Measurements from ENCODE around the gene EXOC6. TPM values are rescaled to one million over a fixed set of nuclear protein-coding genes. Genes with fewer than 3 reads are reported as not detected.

EXOC6 gene
- total and polyA plus RNA-seq, 2 of the 13 experiments (the other 11 are each of a cell fraction or from before 2014, with no cell fraction given) = 22.2 to 29.2 TPM

DNA sequence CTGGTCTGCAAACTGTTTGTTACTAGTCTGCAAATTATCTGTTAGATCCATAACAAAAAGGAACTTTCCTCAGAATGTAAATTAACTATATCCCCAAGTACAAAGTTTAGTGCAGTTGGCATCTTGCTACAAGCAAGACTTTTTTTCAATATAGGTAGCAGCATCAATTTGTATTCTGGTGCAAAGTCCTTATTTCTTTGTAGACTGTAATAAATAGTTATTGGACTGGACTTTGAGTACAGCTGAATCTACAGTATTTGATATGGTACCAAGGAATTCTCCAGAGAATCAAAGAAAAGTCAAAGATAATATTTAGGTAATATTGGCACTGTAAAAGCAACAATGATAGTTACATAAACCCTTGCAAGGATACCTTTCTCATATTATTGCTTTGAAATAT is 89.6 kb downstream of the EXOC6 start:
- intact Hi-C loops (cut with micrococcal nuclease; ENCODE audit: unreplicated experiment) (no loop called here), in situ Hi-C loops (cut with HindIII; ENCODE audit: extremely low pct_ligation_motif_present, low pct_unique_long_range_greater_than_20kb) (no loop called here)
- FAIRE-seq (no peak), DNase-seq (ENCODE audit: low spot score) (no peak), ATAC-seq (no peak)
- H3K4me3 ChIP-seq (replicated peaks in 1 of 3; ENCODE audit: insufficient read depth in 1 of 3, low read depth in 2 of 3, low read length in 3 of 3) = no peak overlapping the region
- ChIA-PET CTCF (ENCODE audit: low intra/inter-chr PET ratio, low total read pairs) (no interaction called here), POLR2A (no interaction called here)
- H3K9ac ChIP-seq (ENCODE audit: insufficient read depth, low read depth, low read length) = no peak overlapping the region
- H3K27ac ChIP-seq (ENCODE audit: extremely low read length, insufficient read depth, low read length) = no peak overlapping the region
- no peaks in the 10 kb centered on the region for H3K27me3 ChIP-seq (ENCODE audit: control insufficient read depth in 1 of 2, insufficient read depth in 2 of 2, low read length in 2 of 2)
- no peak overlapping the region for H3K4me2 ChIP-seq (ENCODE audit: low read depth, low read length)
- no peaks in the 10 kb centered on the region for H3K9me3 ChIP-seq (ENCODE audit: low read length)
- peaks cover 10% of the 10 kb centered on the region for H3K4me1 ChIP-seq (ENCODE audit: insufficient read depth, low read length)
- no peaks in the 10 kb centered on the region; a peak in 1 of 5 replicates for H3K36me3 ChIP-seq (replicated peaks in 1 of 2; ENCODE audit: control insufficient read depth in 1 of 2, insufficient read depth in 2 of 2, low read length in 2 of 2)
- H4K20me1 ChIP-seq (ENCODE audit: insufficient read depth, low read length) = no peaks in the 10 kb centered on the region
- BruUV-seq (replicated peaks) = no TSS peak
- no peak overlapping the region for H2AFZ ChIP-seq (ENCODE audit: low read length)
- no peaks in the 10 kb centered on the region for H3K79me2 ChIP-seq (ENCODE audit: insufficient read depth, low read length)
- TF ChIP-seq, protein P1, sequence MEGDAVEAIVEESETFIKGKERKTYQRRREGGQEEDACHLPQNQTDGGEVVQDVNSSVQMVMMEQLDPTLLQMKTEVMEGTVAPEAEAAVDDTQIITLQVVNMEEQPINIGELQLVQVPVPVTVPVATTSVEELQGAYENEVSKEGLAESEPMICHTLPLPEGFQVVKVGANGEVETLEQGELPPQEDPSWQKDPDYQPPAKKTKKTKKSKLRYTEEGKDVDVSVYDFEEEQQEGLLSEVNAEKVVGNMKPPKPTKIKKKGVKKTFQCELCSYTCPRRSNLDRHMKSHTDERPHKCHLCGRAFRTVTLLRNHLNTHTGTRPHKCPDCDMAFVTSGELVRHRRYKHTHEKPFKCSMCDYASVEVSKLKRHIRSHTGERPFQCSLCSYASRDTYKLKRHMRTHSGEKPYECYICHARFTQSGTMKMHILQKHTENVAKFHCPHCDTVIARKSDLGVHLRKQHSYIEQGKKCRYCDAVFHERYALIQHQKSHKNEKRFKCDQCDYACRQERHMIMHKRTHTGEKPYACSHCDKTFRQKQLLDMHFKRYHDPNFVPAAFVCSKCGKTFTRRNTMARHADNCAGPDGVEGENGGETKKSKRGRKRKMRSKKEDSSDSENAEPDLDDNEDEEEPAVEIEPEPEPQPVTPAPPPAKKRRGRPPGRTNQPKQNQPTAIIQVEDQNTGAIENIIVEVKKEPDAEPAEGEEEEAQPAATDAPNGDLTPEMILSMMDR (CRISPR knock-in tag; IDR thresholded peaks at IDR 0.05) = no peak
- TF ChIP-seq HMG20B (CRISPR knock-in tag; conservative IDR thresholded peaks at IDR 0.05) = no peak
- no peak for TF ChIP-seq FIP1L1 (IDR thresholded peaks at IDR 0.05; ENCODE audit: borderline replicate concordance, insufficient read depth, low read depth, low read length)
- TF ChIP-seq NFKB2 (CRISPR knock-in tag; IDR thresholded peaks at IDR 0.05; ENCODE audit: borderline replicate concordance) = no peak
- TF ChIP-seq ZNF782 (CRISPR knock-in tag; IDR thresholded peaks at IDR 0.05; ENCODE audit: borderline replicate concordance) = no peak
- TF ChIP-seq, protein P2, sequence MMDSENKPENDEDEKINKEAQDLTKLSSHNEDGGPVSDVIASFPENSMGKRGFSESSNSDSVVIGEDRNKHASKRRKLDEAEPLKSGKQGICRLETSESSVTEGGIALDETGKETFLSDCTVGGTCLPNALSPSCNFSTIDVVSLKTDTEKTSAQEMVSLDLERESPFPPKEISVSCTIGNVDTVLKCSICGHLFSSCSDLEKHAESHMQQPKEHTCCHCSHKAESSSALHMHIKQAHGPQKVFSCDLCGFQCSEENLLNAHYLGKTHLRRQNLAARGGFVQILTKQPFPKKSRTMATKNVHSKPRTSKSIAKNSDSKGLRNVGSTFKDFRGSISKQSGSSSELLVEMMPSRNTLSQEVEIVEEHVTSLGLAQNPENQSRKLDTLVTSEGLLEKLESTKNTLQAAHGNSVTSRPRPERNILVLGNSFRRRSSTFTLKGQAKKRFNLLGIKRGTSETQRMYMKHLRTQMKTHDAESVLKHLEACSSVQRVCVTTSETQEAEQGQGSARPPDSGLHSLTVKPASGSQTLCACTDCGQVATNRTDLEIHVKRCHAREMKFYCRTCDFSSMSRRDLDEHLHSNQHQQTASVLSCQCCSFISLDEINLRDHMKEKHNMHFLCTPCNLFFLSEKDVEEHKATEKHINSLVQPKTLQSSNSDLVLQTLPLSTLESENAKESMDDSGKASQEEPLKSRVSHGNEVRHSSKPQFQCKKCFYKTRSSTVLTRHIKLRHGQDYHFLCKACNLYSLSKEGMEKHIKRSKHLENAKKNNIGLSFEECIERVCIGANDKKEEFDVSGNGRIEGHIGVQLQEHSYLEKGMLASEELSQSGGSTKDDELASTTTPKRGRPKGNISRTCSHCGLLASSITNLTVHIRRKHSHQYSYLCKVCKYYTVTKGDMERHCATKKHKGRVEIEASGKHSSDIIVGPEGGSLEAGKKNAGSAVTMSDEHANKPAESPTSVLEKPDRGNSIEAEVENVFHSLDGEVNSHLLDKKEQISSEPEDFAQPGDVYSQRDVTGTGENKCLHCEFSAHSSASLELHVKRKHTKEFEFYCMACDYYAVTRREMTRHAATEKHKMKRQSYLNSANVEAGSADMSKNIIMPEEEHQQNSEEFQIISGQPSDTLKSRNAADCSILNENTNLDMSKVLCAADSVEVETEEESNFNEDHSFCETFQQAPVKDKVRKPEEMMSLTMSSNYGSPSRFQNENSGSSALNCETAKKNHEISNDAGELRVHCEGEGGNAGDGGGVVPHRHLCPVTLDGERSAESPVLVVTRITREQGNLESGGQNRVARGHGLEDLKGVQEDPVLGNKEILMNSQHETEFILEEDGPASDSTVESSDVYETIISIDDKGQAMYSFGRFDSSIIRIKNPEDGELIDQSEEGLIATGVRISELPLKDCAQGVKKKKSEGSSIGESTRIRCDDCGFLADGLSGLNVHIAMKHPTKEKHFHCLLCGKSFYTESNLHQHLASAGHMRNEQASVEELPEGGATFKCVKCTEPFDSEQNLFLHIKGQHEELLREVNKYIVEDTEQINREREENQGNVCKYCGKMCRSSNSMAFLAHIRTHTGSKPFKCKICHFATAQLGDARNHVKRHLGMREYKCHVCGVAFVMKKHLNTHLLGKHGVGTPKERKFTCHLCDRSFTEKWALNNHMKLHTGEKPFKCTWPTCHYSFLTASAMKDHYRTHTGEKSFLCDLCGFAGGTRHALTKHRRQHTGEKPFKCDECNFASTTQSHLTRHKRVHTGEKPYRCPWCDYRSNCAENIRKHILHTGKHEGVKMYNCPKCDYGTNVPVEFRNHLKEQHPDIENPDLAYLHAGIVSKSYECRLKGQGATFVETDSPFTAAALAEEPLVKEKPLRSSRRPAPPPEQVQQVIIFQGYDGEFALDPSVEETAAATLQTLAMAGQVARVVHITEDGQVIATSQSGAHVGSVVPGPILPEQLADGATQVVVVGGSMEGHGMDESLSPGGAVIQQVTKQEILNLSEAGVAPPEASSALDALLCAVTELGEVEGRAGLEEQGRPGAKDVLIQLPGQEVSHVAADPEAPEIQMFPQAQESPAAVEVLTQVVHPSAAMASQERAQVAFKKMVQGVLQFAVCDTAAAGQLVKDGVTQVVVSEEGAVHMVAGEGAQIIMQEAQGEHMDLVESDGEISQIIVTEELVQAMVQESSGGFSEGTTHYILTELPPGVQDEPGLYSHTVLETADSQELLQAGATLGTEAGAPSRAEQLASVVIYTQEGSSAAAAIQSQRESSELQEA (CRISPR knock-in tag; IDR thresholded peaks at IDR 0.05; ENCODE audit: not compliant biosample characterization) = no peak
- no peak for TF ChIP-seq ZNF333 (CRISPR knock-in tag; IDR thresholded peaks at IDR 0.05; ENCODE audit: borderline replicate concordance)
- no peak for TF ChIP-seq YEATS4 (CRISPR knock-in tag; IDR thresholded peaks at IDR 0.05; ENCODE audit: borderline replicate concordance)
- TF ChIP-seq ZZZ3 (CRISPR knock-in tag; IDR thresholded peaks at IDR 0.05; ENCODE audit: borderline replicate concordance) = no peak
- TF ChIP-seq DR1 (CRISPR knock-in tag; IDR thresholded peaks at IDR 0.05) = no peak
- no peak for TF ChIP-seq BRD4 (CRISPR knock-in tag; IDR thresholded peaks at IDR 0.05)
- no peak for TF ChIP-seq EEA1 (CRISPR knock-in tag; IDR thresholded peaks at IDR 0.05; ENCODE audit: borderline replicate concordance)
- TF ChIP-seq NCOR1 (IDR thresholded peaks at IDR 0.05; ENCODE audit: borderline replicate concordance, low read length) = no peak
- TF ChIP-seq MEF2D (CRISPR knock-in tag; IDR thresholded peaks at IDR 0.05) = no peak
- no peak for TF ChIP-seq SOX13 (IDR thresholded peaks at IDR 0.05)
- TF ChIP-seq SOX13 (CRISPR knock-in tag; conservative IDR thresholded peaks at IDR 0.05 in 1 of 2, IDR thresholded peaks at IDR 0.05 in 1 of 2) = no peak
- TF ChIP-seq ZNF451 (CRISPR knock-in tag; IDR thresholded peaks at IDR 0.05) = no peak
